Measurements from ENCODE around the gene NDUFS6. TPM values are rescaled to one million over a fixed set of nuclear protein-coding genes. Genes with fewer than 3 reads are reported as not detected.

Gene NDUFS6
- total and polyA plus RNA-seq, 2 donors (not counting 1 experiment from before 2014, with no cell fraction given) = 21.8 to 68.5 TPM

DNA sequence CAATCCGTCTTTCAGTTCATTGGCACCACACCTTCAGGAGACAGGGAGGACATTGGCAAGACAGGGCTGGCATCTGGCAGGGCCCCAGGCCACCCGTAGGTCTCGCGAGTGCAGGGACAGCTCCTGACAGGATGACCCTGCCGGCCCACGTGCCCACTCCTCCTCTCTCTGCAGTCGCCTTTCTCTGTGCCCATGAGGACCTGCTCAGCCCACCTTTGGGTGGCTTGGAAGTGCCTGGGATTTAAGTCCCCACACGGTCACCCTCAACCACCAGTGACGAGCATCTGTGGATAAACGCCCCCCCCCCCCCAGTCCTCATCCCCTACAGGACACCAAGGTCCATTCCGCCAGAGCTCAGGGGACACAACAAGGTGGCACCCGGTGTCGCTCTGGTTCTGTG is 5.7 kb upstream of the NDUFS6 start:
- Histone ChIP-seq H3K9ac (ENCODE audit: insufficient read depth, low read length) (no peak overlapping the region), H4K20me1 (ENCODE audit: control insufficient read depth, extremely low read depth, insufficient read depth, low read length) (no peaks in the 10 kb centered on the region), H3K27ac (ENCODE audit: insufficient read depth, low read length) (no peak overlapping the region), H3K4me1 (ENCODE audit: control insufficient read depth, extremely low read depth, insufficient read depth, low read length) (peaks cover 18% of the 10 kb centered on the region), H3K27me3 (ENCODE audit: control insufficient read depth, insufficient read depth, low read length) (no peaks in the 10 kb centered on the region), H3K36me3 (ENCODE audit: control insufficient read depth, insufficient read depth, low read length) (peaks cover 19% of the 10 kb centered on the region), H3K9me3 (ENCODE audit: control insufficient read depth, insufficient read depth, low read depth, low read length) (no peaks in the 10 kb centered on the region), H3K79me2 (ENCODE audit: control insufficient read depth, insufficient read depth, low read length) (peaks cover 25% of the 10 kb centered on the region), H3K4me3 (replicated peaks in 1 of 4; ENCODE audit: control extremely low read depth in 1 of 4, insufficient read depth in 1 of 4, low read depth in 3 of 4, low read length in 4 of 4) (no peak overlapping the region), H3K4me2 (ENCODE audit: extremely low read depth, insufficient read depth, low read length) (no peak overlapping the region), H2AFZ (ENCODE audit: low read length) (no peak overlapping the region)
- DNase-seq (ENCODE audit: low read depth in 2 of 2) = no peak
- TF ChIP-seq, protein P1, sequence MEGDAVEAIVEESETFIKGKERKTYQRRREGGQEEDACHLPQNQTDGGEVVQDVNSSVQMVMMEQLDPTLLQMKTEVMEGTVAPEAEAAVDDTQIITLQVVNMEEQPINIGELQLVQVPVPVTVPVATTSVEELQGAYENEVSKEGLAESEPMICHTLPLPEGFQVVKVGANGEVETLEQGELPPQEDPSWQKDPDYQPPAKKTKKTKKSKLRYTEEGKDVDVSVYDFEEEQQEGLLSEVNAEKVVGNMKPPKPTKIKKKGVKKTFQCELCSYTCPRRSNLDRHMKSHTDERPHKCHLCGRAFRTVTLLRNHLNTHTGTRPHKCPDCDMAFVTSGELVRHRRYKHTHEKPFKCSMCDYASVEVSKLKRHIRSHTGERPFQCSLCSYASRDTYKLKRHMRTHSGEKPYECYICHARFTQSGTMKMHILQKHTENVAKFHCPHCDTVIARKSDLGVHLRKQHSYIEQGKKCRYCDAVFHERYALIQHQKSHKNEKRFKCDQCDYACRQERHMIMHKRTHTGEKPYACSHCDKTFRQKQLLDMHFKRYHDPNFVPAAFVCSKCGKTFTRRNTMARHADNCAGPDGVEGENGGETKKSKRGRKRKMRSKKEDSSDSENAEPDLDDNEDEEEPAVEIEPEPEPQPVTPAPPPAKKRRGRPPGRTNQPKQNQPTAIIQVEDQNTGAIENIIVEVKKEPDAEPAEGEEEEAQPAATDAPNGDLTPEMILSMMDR (conservative IDR thresholded peaks at IDR 0.05 in 1 of 2, IDR thresholded peaks at IDR 0.05 in 1 of 2; ENCODE audit: low read depth in 1 of 2, low read length in 2 of 2) = no peak
- TF ChIP-seq EZH2 (IDR thresholded peaks at IDR 0.05; ENCODE audit: low read length, missing control alignments) = no peak

DNA sequence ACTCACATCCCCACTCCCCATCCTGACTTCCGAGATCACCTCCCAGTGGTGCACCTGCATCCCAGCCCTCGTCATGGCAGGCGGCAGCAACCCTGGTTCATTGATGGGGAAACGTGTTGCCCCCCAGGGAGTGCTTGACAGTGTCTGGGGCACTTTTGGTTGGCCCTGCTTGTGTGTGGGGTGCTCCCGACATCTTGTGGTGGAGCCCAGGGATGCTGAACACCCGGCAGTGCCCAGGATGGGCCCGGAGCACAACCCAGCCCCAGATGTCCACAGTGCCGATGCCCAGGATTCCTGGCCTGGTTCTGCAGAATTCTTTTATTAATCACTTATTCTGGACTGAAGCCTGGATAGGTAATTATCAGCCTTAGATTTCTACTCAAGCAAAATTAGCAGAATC is 5.3 kb upstream of the NDUFS6 start:
- Histone ChIP-seq H4K20me1 (ENCODE audit: control insufficient read depth, extremely low read depth, insufficient read depth, low read length) (no peaks in the 10 kb centered on the region), H3K27ac (ENCODE audit: insufficient read depth, low read length) (no peak overlapping the region), H3K4me3 (replicated peaks in 1 of 4; ENCODE audit: control extremely low read depth in 1 of 4, insufficient read depth in 1 of 4, low read depth in 3 of 4, low read length in 4 of 4) (no peak overlapping the region), H3K79me2 (ENCODE audit: control insufficient read depth, insufficient read depth, low read length) (peaks cover 25% of the 10 kb centered on the region), H3K9me3 (ENCODE audit: control insufficient read depth, insufficient read depth, low read depth, low read length) (no peaks in the 10 kb centered on the region), H3K4me1 (ENCODE audit: control insufficient read depth, extremely low read depth, insufficient read depth, low read length) (peaks cover 15% of the 10 kb centered on the region), H3K27me3 (ENCODE audit: control insufficient read depth, insufficient read depth, low read length) (no peaks in the 10 kb centered on the region), H3K9ac (ENCODE audit: insufficient read depth, low read length) (no peak overlapping the region), H3K4me2 (ENCODE audit: extremely low read depth, insufficient read depth, low read length) (no peak overlapping the region), H2AFZ (ENCODE audit: low read length) (no peak overlapping the region), H3K36me3 (ENCODE audit: control insufficient read depth, insufficient read depth, low read length) (peaks cover 19% of the 10 kb centered on the region)
- TF ChIP-seq, protein P1 (conservative IDR thresholded peaks at IDR 0.05 in 1 of 2, IDR thresholded peaks at IDR 0.05 in 1 of 2; ENCODE audit: low read depth in 1 of 2, low read length in 2 of 2) = no peak
- TF ChIP-seq EZH2 (IDR thresholded peaks at IDR 0.05; ENCODE audit: low read length, missing control alignments) = no peak
- no peak for DNase-seq (ENCODE audit: low read depth in 2 of 2)

GRCh38 chr5:1796371-1797102 is 4.7 kb upstream of the NDUFS6 start:
- H3K9me3 ChIP-seq (ENCODE audit: control insufficient read depth, insufficient read depth, low read depth, low read length) = no peaks in the 10 kb centered on the region
- H3K9ac ChIP-seq (ENCODE audit: insufficient read depth, low read length) = no peak overlapping the region
- H3K4me1 ChIP-seq (ENCODE audit: control insufficient read depth, extremely low read depth, insufficient read depth, low read length) = peaks cover 12% of the 10 kb centered on the region
- TF ChIP-seq EZH2 (IDR thresholded peaks at IDR 0.05; ENCODE audit: low read length, missing control alignments) = no peak
- TF ChIP-seq, protein P1 (conservative IDR thresholded peaks at IDR 0.05 in 1 of 2, IDR thresholded peaks at IDR 0.05 in 1 of 2; ENCODE audit: low read depth in 1 of 2, low read length in 2 of 2) = no peak
- H4K20me1 ChIP-seq (ENCODE audit: control insufficient read depth, extremely low read depth, insufficient read depth, low read length) = no peaks in the 10 kb centered on the region
- H3K4me2 ChIP-seq (ENCODE audit: extremely low read depth, insufficient read depth, low read length) = no peak overlapping the region
- H3K27me3 ChIP-seq (ENCODE audit: control insufficient read depth, insufficient read depth, low read length) = no peaks in the 10 kb centered on the region
- H3K4me3 ChIP-seq (replicated peaks in 1 of 4; ENCODE audit: control extremely low read depth in 1 of 4, insufficient read depth in 1 of 4, low read depth in 3 of 4, low read length in 4 of 4) = no peak overlapping the region
- peaks cover 29% of the 10 kb centered on the region for H3K79me2 ChIP-seq (ENCODE audit: control insufficient read depth, insufficient read depth, low read length)
- H3K36me3 ChIP-seq (ENCODE audit: control insufficient read depth, insufficient read depth, low read length) = peaks cover 19% of the 10 kb centered on the region
- H3K27ac ChIP-seq (ENCODE audit: insufficient read depth, low read length) = no peak overlapping the region
- DNase-seq (ENCODE audit: low read depth in 2 of 2) = no peak
- H2AFZ ChIP-seq (ENCODE audit: low read length) = no peak overlapping the region

Data from fibroblast of lung (primary cell).